ELR (cell line): Measurements from ENCODE around the gene INAFM1.
A peak's percentile ranks its signal among the peaks of the same experiment; 100 is the strongest.

Experiments
- DNase-seq: peaks from one replicate; pipeline ENCODE4 v3.0.0-alpha.2; 2015; ENCODE audit warnings: low read depth

Gene INAFM1

GRCh38 chr19:47274071-47274890, at the start of gene INAFM1:
TSS of gene INAFM1 (plus strand) at chr19:47274885. CDS start at chr19:47274920, 35 bp downstream.
- DNase-seq = peak; percentile 91

GRCh38 chr19:47225746-47226425, 48.8 kb upstream of the INAFM1 start:
- peak; percentile 88 for DNase-seq

- peak; percentile 81 for DNase-seq
Observed at GRCh38 chr19:47226426-47227351, 48.0 kb upstream of the INAFM1 start.

- DNase-seq = peak; percentile 91
Observed at GRCh38 chr19:47227352-47228167, 47.1 kb upstream of the INAFM1 start.

- DNase-seq = peak; percentile 58
Observed at GRCh38 chr19:47228168-47228936, 46.3 kb upstream of the INAFM1 start.

- DNase-seq = peak; percentile 9
Observed at GRCh38 chr19:47228937-47229675, 45.6 kb upstream of the INAFM1 start.

GRCh38 chr19:47229676-47230053, 45.0 kb upstream of the INAFM1 start:
- peak; percentile 24 for DNase-seq

GRCh38 chr19:47230054-47230920, 44.4 kb upstream of the INAFM1 start:
- peak; percentile 50 for DNase-seq

- DNase-seq = no peak
Observed at GRCh38 chr19:47230921-47231214, 43.8 kb upstream of the INAFM1 start, which contains the start of gene BBC3. TSS of gene BBC3 (minus strand) at chr19:47231199. CDS start at chr19:47228431, 2,768 bp downstream.

- peak; percentile 77 for DNase-seq
Observed at GRCh38 chr19:47231215-47232054, 43.2 kb upstream of the INAFM1 start.

GRCh38 chr19:47232422-47233211, 42.1 kb upstream of the INAFM1 start:
- peak; percentile 84 for DNase-seq

GRCh38 chr19:47236072-47236675, 38.5 kb upstream of the INAFM1 start:
- DNase-seq = no peak

GRCh38 chr19:47239152-47239551, 35.5 kb upstream of the INAFM1 start:
- DNase-seq = peak; percentile 20

GRCh38 chr19:47239610-47240296, 34.9 kb upstream of the INAFM1 start:
- peak; percentile 61 for DNase-seq

- DNase-seq = no peak
Observed at GRCh38 chr19:47240556-47240955, 34.1 kb upstream of the INAFM1 start.
